ENCODE data around the gene GATB.

DNA sequence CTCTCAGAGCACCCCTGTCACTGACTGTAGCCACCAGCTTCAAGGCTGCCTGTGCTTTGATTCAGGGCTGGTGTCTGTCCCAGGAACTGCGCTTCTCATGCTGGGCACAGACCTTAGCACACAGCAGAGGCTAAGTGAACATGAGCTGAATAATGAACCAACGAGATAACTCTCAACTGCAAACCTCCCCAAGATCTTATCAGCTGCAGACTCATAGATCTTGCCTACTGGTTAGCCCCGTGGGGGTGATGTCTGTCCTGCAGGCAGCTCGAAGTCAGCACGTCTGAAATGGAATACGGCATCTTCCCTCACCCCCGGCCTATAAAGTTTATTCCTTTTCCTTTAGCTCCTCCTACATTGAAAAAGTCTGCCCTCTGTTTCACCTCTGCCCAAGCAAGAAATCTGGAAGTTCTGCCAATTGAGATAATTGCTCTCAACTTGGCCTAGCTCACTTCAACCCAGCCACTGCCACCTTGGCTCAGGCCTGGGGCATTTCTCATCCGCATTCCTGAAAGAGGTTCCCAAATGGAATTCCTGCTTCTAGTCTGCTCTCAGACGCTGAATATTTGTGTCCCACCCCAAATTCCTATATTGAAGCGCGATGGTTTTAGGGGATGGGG, 73.7 kb downstream of the GATB start:
- no peak for TF ChIP-seq POLR2A (IDR thresholded peaks at IDR 0.05)
- TF ChIP-seq, protein P1, sequence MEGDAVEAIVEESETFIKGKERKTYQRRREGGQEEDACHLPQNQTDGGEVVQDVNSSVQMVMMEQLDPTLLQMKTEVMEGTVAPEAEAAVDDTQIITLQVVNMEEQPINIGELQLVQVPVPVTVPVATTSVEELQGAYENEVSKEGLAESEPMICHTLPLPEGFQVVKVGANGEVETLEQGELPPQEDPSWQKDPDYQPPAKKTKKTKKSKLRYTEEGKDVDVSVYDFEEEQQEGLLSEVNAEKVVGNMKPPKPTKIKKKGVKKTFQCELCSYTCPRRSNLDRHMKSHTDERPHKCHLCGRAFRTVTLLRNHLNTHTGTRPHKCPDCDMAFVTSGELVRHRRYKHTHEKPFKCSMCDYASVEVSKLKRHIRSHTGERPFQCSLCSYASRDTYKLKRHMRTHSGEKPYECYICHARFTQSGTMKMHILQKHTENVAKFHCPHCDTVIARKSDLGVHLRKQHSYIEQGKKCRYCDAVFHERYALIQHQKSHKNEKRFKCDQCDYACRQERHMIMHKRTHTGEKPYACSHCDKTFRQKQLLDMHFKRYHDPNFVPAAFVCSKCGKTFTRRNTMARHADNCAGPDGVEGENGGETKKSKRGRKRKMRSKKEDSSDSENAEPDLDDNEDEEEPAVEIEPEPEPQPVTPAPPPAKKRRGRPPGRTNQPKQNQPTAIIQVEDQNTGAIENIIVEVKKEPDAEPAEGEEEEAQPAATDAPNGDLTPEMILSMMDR (IDR thresholded peaks at IDR 0.05): no peak

All from tibial nerve (tissue), 3 donors.